OCI-LY3 (cell line): ENCODE data around the gene COL6A5.

Experiments used
- H2AFZ ChIP-seq: fragments of 200-600, 300-600 bp; shearing (Covaris generic); 2 replicates; pipeline ENCODE4 v1.6.0; 2014; ENCODE audit warnings: antibody characterized with exemption, low read depth, low read length
- H3K27ac ChIP-seq: fragments of 200-600, 300-600 bp; sonication (generic); 2 replicates; pipeline ENCODE4 v1.5.1; 2014; ENCODE audit warnings: mild to moderate bottlenecking, low read length, moderate library complexity, mixed read lengths
- H3K27me3 ChIP-seq: fragments of 200-600, 300-600 bp; sonication (generic); 2 replicates; pipeline ENCODE4 v1.6.1; 2014; ENCODE audit warnings: low read depth, low read length, mixed read lengths
- H3K36me3 ChIP-seq: fragments of 200-600, 300-600 bp; sonication (generic); replicated peaks from 2 replicates; pipeline ENCODE3; 2014; ENCODE audit warnings: low read depth, low read length, mixed read lengths
- H3K4me1 ChIP-seq: fragments of 300-600, 200-600 bp; sonication (generic); 2 replicates; pipeline ENCODE4 v1.6.1; 2014; ENCODE audit warnings: low read length, mixed read lengths
- H3K4me2 ChIP-seq: fragments of 200-600, 300-600 bp; sonication (generic); 2 replicates; pipeline ENCODE4 v1.6.1; 2014; ENCODE audit warnings: low read length, mixed read lengths
- H3K4me3 ChIP-seq: fragments of 300-600, 200-600 bp; sonication (generic); 2 replicates; pipeline ENCODE4 v1.5.1; 2014; ENCODE audit warnings: antibody characterized with exemption, mild to moderate bottlenecking, low read length, moderate library complexity
- H3K79me2 ChIP-seq: fragments of 300-600, 200-600 bp; shearing (Covaris generic); 2 replicates; pipeline ENCODE4 v1.6.1; 2014; ENCODE audit warnings: mild to moderate bottlenecking, low read length, mixed read lengths
- H3K9ac ChIP-seq: fragments of 300-600, 200-600 bp; shearing (Covaris generic); 2 replicates; pipeline ENCODE4 v1.6.0; 2014; ENCODE audit warnings: mild to moderate bottlenecking, low read length, moderate library complexity
- H3K9me3 ChIP-seq: fragments of 200-600, 300-600 bp; shearing (Covaris generic); 2 replicates; pipeline ENCODE4 v1.6.1; 2014; ENCODE audit warnings: low read length, mixed read lengths; ENCODE audit not compliant: insufficient read depth
- H4K20me1 ChIP-seq: fragments of 200-600, 300-600 bp; sonication (generic); 2 replicates; pipeline ENCODE4 v1.6.1; 2016; ENCODE audit warnings: low read length, mixed read lengths; ENCODE audit not compliant: insufficient read depth
- EZH2phosphoT487 ChIP-seq: fragments of 200-600 bp; shearing (Covaris generic); IDR thresholded peaks from 2 replicates; pipeline ENCODE4 v1.6.1; 2018; ENCODE audit warnings: antibody characterized with exemption, mixed run types, low read depth
- TF ChIP-seq, protein P1 (sequence below): fragments of 200-600, 300-600 bp; sonication (generic); IDR thresholded peaks from 2 replicates; pipeline ENCODE4 v1.5.1; 2014; ENCODE audit warnings: antibody characterized with exemption, low read length, low read depth

COL6A5 gene

DNA sequence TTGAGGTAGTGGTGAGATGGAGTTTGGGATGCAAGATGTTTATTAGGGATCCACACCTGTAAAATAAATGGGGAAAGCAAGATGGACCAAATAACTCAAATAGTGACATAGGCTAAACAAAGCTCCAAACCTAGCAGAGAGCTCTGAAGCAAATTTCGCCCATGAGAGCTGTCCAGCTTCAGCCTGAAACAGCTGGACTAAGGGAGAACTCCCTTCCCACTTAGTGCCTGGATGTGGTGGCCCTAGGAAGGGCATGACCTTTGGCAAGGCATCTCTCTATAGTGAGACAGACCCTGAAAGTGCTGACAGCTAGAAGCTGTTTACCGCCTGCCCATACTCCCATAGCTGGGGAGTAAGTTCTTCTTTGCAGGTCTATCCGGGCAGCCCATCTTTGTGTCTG, 48.1 kb downstream of the COL6A5 start:
- no peak for TF ChIP-seq EZH2phosphoT487
- TF ChIP-seq, protein P1, sequence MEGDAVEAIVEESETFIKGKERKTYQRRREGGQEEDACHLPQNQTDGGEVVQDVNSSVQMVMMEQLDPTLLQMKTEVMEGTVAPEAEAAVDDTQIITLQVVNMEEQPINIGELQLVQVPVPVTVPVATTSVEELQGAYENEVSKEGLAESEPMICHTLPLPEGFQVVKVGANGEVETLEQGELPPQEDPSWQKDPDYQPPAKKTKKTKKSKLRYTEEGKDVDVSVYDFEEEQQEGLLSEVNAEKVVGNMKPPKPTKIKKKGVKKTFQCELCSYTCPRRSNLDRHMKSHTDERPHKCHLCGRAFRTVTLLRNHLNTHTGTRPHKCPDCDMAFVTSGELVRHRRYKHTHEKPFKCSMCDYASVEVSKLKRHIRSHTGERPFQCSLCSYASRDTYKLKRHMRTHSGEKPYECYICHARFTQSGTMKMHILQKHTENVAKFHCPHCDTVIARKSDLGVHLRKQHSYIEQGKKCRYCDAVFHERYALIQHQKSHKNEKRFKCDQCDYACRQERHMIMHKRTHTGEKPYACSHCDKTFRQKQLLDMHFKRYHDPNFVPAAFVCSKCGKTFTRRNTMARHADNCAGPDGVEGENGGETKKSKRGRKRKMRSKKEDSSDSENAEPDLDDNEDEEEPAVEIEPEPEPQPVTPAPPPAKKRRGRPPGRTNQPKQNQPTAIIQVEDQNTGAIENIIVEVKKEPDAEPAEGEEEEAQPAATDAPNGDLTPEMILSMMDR, result no peak
- H3K4me2 ChIP-seq, result no peak overlapping the region
- no peaks in the 10 kb centered on the region for H3K79me2 ChIP-seq
- 0 out of 2 replicates have a peak, but pooled peaks cover 6% of the 10 kb centered on the region for H3K27me3 ChIP-seq
- no peak overlapping the region for H3K27ac ChIP-seq
- no peaks in the 10 kb centered on the region for H3K9me3 ChIP-seq
- no peak overlapping the region for H3K4me3 ChIP-seq
- H4K20me1 ChIP-seq, result no peaks in the 10 kb centered on the region
- no peaks in the 10 kb centered on the region for H3K36me3 ChIP-seq
- no peak overlapping the region for H3K9ac ChIP-seq
- no peak overlapping the region for H2AFZ ChIP-seq
- no peaks in the 10 kb centered on the region for H3K4me1 ChIP-seq

DNA sequence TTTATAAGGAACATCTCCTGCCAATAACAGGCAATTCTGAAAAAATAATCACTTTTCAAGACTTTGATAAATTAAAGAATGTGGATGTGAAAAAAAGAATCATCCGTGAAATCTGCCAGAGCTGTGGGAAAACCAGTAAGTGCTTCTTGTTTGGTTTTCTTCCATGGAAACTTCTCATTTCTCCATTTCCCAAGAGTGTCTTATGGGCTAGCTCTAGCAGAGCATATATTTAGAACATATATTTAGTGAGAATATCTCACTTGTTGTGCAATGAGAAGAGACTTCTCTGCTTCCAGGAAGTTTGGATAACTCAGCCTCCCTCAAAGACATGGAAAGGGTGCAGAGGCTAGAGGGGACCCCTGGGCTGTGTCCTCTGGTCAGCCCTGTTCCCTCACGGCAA, 49.9 kb downstream of the COL6A5 start:
- H3K4me1 ChIP-seq, result no peaks in the 10 kb centered on the region
- TF ChIP-seq EZH2phosphoT487, result no peak
- TF ChIP-seq, protein P1, result no peak
- H2AFZ ChIP-seq, result no peak overlapping the region
- no peaks in the 10 kb centered on the region for H3K36me3 ChIP-seq
- H3K27me3 ChIP-seq, result 0 out of 2 replicates have a peak, but pooled peaks cover 6% of the 10 kb centered on the region
- no peaks in the 10 kb centered on the region for H3K79me2 ChIP-seq
- H3K9me3 ChIP-seq, result no peaks in the 10 kb centered on the region
- no peak overlapping the region for H3K27ac ChIP-seq
- H3K9ac ChIP-seq, result no peak overlapping the region
- no peaks in the 10 kb centered on the region for H4K20me1 ChIP-seq
- H3K4me2 ChIP-seq, result no peak overlapping the region
- H3K4me3 ChIP-seq, result no peak overlapping the region

DNA sequence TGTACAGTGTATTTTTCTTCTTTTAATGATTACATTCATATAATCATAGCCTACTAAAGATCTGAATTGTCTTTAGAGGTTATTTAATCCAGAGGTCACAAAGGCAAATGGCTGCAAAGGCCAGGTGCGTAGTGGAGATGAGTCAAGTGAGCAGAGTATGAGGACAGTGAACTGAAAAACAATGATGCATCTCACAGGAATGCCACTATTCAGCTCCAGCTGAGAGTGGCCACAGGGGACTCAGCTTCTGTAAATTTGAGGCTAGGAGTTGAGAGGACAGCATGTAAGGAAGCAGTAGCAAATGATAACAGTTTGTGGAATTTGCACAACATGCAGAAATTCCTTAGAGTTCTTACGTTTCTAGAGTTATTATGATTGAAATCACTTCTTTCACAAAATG, 50.4 kb downstream of the COL6A5 start:
- Histone ChIP-seq H3K4me1 (no peaks in the 10 kb centered on the region), H3K79me2 (no peaks in the 10 kb centered on the region), H3K4me3 (no peak overlapping the region), H3K27ac (no peak overlapping the region), H3K27me3 (0 out of 2 replicates have a peak, but pooled peaks cover 6% of the 10 kb centered on the region), H3K36me3 (no peaks in the 10 kb centered on the region), H3K4me2 (no peak overlapping the region), H3K9ac (no peak overlapping the region), H4K20me1 (no peaks in the 10 kb centered on the region), H3K9me3 (no peaks in the 10 kb centered on the region), H2AFZ (no peak overlapping the region)
- TF ChIP-seq, protein P1, result no peak
- no peak for TF ChIP-seq EZH2phosphoT487

DNA sequence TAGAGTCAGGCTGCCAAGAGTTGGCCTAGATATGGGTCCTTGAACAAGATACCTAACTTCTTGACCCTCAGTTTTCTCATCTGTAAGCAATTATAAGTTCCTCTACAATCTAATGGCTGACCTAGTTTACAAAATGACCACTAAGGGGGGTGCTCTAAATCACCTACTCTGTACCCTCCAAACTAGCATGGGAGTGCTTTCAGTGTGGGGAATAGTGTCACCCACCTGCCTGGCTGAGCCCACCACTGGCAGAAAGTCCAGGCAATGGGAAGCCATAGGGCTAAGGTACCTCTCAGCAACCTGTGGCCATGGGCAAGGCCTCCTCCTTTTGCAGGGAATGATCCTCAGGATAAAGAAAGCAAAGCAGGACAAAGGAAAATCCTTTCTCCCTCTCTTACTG, 58.9 kb downstream of the COL6A5 start:
- H3K4me3 ChIP-seq, result no peak overlapping the region
- no peak for TF ChIP-seq EZH2phosphoT487
- TF ChIP-seq, protein P1, result no peak

More for the DNA sequence above, 58.9 kb downstream of the COL6A5 start:
- H3K27me3 ChIP-seq, result no peaks in the 10 kb centered on the region; the same call in 1 of the 2 replicates
- H3K9me3 ChIP-seq, result no peaks in the 10 kb centered on the region
- H3K27ac ChIP-seq, result no peak overlapping the region
- H4K20me1 ChIP-seq, result no peaks in the 10 kb centered on the region
- H3K4me2 ChIP-seq, result no peak overlapping the region
- H2AFZ ChIP-seq, result no peak overlapping the region
- H3K9ac ChIP-seq, result no peak overlapping the region
- H3K4me1 ChIP-seq, result no peaks in the 10 kb centered on the region
- no peaks in the 10 kb centered on the region for H3K79me2 ChIP-seq
- no peaks in the 10 kb centered on the region for H3K36me3 ChIP-seq
